ENCODE data around the gene KHNYN.
"Not testable (repeated sequence)": the region's sequence is repeated elsewhere in the genome, so short reads cannot be mapped to it uniquely, and the experiment has no call there.

GRCh38 chr14:24482699-24483303 is 53.0 kb downstream of the KHNYN start:
- TF ChIP-seq CTCF, POLR2A, POLR2AphosphoS5, EP300 (IDR thresholded peaks at IDR 0.05): not testable (repeated sequence)
